HL-60 (cell line): Measurements from ENCODE around the gene PFDN4.

ENCODE experiments used
- SPI1 ChIP-seq: IDR thresholded peaks from 2 replicates; pipeline ENCODE4 v1.6.1; 2012; ENCODE audit warnings: low read depth, mild to moderate bottlenecking, borderline replicate concordance
- TF ChIP-seq, protein P1 (sequence below): IDR thresholded peaks from one replicate; pipeline ENCODE4 v1.5.1; 2011; ENCODE audit warnings: low read length, control low read depth, inconsistent platforms; ENCODE audit not compliant: insufficient read depth

DNA sequence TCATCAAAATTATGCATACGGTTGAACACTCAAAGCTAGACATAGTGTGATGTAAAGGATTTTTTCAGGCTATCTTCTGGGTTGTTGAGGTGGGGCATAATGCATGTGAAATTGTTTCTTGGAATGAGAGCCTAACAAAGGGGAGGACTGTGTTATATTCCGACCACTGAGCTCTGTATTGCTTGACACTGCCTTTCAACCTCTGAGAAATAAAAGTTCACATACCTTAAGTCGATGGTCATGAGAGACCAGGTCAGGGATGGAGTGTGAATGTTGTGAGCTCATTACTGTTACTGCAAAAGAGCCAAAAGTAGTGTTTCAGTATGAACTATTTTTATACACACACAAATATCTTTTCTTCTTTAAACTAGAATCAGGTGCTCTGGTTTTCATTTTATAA lies 5.0 kb downstream of the PFDN4 start:
- TF ChIP-seq, protein P1, sequence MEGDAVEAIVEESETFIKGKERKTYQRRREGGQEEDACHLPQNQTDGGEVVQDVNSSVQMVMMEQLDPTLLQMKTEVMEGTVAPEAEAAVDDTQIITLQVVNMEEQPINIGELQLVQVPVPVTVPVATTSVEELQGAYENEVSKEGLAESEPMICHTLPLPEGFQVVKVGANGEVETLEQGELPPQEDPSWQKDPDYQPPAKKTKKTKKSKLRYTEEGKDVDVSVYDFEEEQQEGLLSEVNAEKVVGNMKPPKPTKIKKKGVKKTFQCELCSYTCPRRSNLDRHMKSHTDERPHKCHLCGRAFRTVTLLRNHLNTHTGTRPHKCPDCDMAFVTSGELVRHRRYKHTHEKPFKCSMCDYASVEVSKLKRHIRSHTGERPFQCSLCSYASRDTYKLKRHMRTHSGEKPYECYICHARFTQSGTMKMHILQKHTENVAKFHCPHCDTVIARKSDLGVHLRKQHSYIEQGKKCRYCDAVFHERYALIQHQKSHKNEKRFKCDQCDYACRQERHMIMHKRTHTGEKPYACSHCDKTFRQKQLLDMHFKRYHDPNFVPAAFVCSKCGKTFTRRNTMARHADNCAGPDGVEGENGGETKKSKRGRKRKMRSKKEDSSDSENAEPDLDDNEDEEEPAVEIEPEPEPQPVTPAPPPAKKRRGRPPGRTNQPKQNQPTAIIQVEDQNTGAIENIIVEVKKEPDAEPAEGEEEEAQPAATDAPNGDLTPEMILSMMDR, result no peak
- TF ChIP-seq SPI1, result no peak
